Islet of Langerhans (tissue), 1 donor: ENCODE data around the gene PLXNC1.

Experiments used
- FAIRE-seq: peaks from one replicate; lab custom pipeline; 2011; peaks lifted over from hg19 to GRCh38; lab: Jason Lieb, UNC

PLXNC1 gene

GRCh38 chr12:94206886-94207285 lies 58.5 kb downstream of the PLXNC1 start:
- FAIRE-seq: no peak

GRCh38 chr12:94207467-94207848 lies 59.1 kb downstream of the PLXNC1 start:
- FAIRE-seq: no peak

GRCh38 chr12:94207849-94208621 lies 59.7 kb downstream of the PLXNC1 start:
- FAIRE-seq: no peak

- no peak for FAIRE-seq
Measured at GRCh38 chr12:94208622-94208966, 60.2 kb downstream of the PLXNC1 start.

GRCh38 chr12:94209240-94209639 lies 60.9 kb downstream of the PLXNC1 start:
- no peak for FAIRE-seq

- no peak for FAIRE-seq
Measured at GRCh38 chr12:94211021-94211420, 62.6 kb downstream of the PLXNC1 start.

GRCh38 chr12:94218233-94218632 lies 69.9 kb downstream of the PLXNC1 start:
- FAIRE-seq: no peak

- no peak for FAIRE-seq
Measured at GRCh38 chr12:94219622-94220302, 71.4 kb downstream of the PLXNC1 start.

- FAIRE-seq: no peak
Measured at GRCh38 chr12:94220804-94221203, 72.4 kb downstream of the PLXNC1 start.

GRCh38 chr12:94222351-94223084 lies 74.1 kb downstream of the PLXNC1 start:
- no peak for FAIRE-seq

- no peak for FAIRE-seq
Measured at GRCh38 chr12:94223842-94224241, 75.5 kb downstream of the PLXNC1 start.

- FAIRE-seq: no peak
Measured at GRCh38 chr12:94225506-94225905, 77.1 kb downstream of the PLXNC1 start.

GRCh38 chr12:94225947-94226630 lies 77.7 kb downstream of the PLXNC1 start:
- FAIRE-seq: no peak

- FAIRE-seq: no peak
Measured at GRCh38 chr12:94227066-94227465, 78.7 kb downstream of the PLXNC1 start.

GRCh38 chr12:94228488-94228907 lies 80.1 kb downstream of the PLXNC1 start:
- no peak for FAIRE-seq

GRCh38 chr12:94229902-94230301 lies 81.5 kb downstream of the PLXNC1 start:
- no peak for FAIRE-seq

- no peak for FAIRE-seq
Measured at GRCh38 chr12:94230357-94230905, 82.1 kb downstream of the PLXNC1 start.

- FAIRE-seq: no peak
Measured at GRCh38 chr12:94231709-94232108, 83.3 kb downstream of the PLXNC1 start.

GRCh38 chr12:94235848-94236247 lies 87.5 kb downstream of the PLXNC1 start:
- FAIRE-seq: no peak

GRCh38 chr12:94239332-94239993 lies 91.1 kb downstream of the PLXNC1 start:
- FAIRE-seq: no peak

GRCh38 chr12:94240171-94240570 lies 91.8 kb downstream of the PLXNC1 start:
- no peak for FAIRE-seq

- no peak for FAIRE-seq
Measured at GRCh38 chr12:94242901-94243300, 94.5 kb downstream of the PLXNC1 start.
